Left lung (tissue), 14 donors: ENCODE measurements around the gene MSX2. TPM values are rescaled to one million over a fixed set of nuclear protein-coding genes. Genes with fewer than 3 reads are reported as not detected.
A peak's percentile ranks its signal among the peaks of the same experiment; 100 is the strongest.

Experiments
- ATAC-seq: fragments of 200-7000 bp; cut with Tn5 transposase; one replicate; pipeline ENCODE4 v1.9.1; 2020; ENCODE audit warnings: moderate library complexity
- DNase-seq, 4 donors: peaks; one replicate each; pipeline ENCODE4 v3.0.0-alpha.2; 2013 to 2020
- H3K27ac ChIP-seq, 2 donors: fragments of 200-600 bp; sonication (generic) in 1 of 2; one replicate each; pipeline versions ENCODE4 v1.5.0 to v1.8.0; 2020 to 2021
- H3K27me3 ChIP-seq, 2 donors: fragments of 200-600 bp; sonication (generic) in 1 of 2; one replicate each; pipeline versions ENCODE4 v1.5.0 to v1.8.0; 2020 to 2021
- H3K36me3 ChIP-seq, 2 donors: fragments of 200-600 bp; sonication (generic) in 1 of 2; one replicate each; pipeline versions ENCODE4 v1.5.0 to v1.8.0; 2020 to 2021
- H3K4me1 ChIP-seq, 2 donors: fragments of 200-600 bp; one replicate each; pipeline ENCODE4 v1.8.0; 2021
- H3K4me3 ChIP-seq, 2 donors: fragments of 200-600 bp; sonication (generic) in 1 of 2; one replicate each; pipeline versions ENCODE4 v1.5.0 to v1.8.0; 2020 to 2021; ENCODE audit warnings: mild to moderate bottlenecking in 1 of 2
- H3K9me3 ChIP-seq, 2 donors: fragments of 200-600 bp; sonication (generic) in 1 of 2; one replicate each; pipeline versions ENCODE4 v1.5.0 to v1.8.0; 2020 to 2021
- intact Hi-C, 2 donors: fragments of 100-400 bp; cut with DNase I; formaldehyde crosslinking; loops; one replicate each; pipeline versions ENCODE4 v1.11.2 to v1.14.2; 2022
- long read RNA-seq, 12 donors: library from polyadenylated mRNA in 2 of 12; unstranded in 2 of 12; transcript quantifications; one replicate each; pipeline ENCODE4 v2.0.0 and lab custom pipeline, GENCODE V29; 2019 to 2026
- polyA plus RNA-seq, 6 donors: library from polyadenylated mRNA; unstranded; fragments of 120-200 nt; gene quantifications; one replicate each; pipeline ENCODE4 v1.2.1, GENCODE V29; 2013; ENCODE audit not compliant: insufficient read length in 6 of 6
- total RNA-seq, 2 donors: library from RNA; stranded (reverse); fragmentation: NEBNext Ultra II Directional; extraction: Animal tissue kit (Norgen Biotek cat#: 25700); gene quantifications; one replicate each; pipeline ENCODE4 v1.2.1, GENCODE V29; 2021
- TF ChIP-seq, protein P1 (sequence below), 2 donors: fragments of 200-600 bp; sonication (generic) in 1 of 2; IDR thresholded peaks; one replicate each; pipeline versions ENCODE4 v1.5.0 to v1.8.0; 2021; ENCODE audit warnings: antibody characterized with exemption in 2 of 2
- donor health status: DM: no; HTN: yes; CAD: no.
- donor health status: DM: no; HTN: no; CAD: no.

MSX2 gene
- 1 to 10 TPM; 1.4 to 2.0 TPM for total RNA-seq
- polyA plus RNA-seq = 1 to 10 TPM in 4 of 6 donors, under 1 TPM in 2; 0.70 to 2.2 (median 1.2) TPM
- long read RNA-seq, donor 1 = 0 reads
- long read RNA-seq, donor 2, partial matches to known transcripts = 0 of 1 reads
- long read RNA-seq, donor 2, other reads (novel, unspliced or antisense) = 0 of 1 reads
- long read RNA-seq, donor 3, partial matches to known transcripts = 0 of 1 reads
- long read RNA-seq, donor 3, other reads (novel, unspliced or antisense) = 0 of 1 reads
- long read RNA-seq, donor 4 = 0 reads
- long read RNA-seq, donor 5, partial matches to known transcripts = 0 of 1 reads
- long read RNA-seq, donor 5, other reads (novel, unspliced or antisense) = 0 of 1 reads
- long read RNA-seq, donor 6 = 0 reads
- long read RNA-seq, donor 7, partial matches to known transcripts = 0 of 1 reads
- long read RNA-seq, donor 7, other reads (novel, unspliced or antisense) = 0 of 1 reads
- long read RNA-seq, donor 8, partial matches to known transcripts = 0 of 2 reads
- long read RNA-seq, donor 8, other reads (novel, unspliced or antisense) = 0 of 2 reads
- long read RNA-seq, donor 9 = 0 reads
- long read RNA-seq, donor 10, partial matches to known transcripts = 0 of 1 reads
- long read RNA-seq, donor 10, other reads (novel, unspliced or antisense) = 1 of 1 reads
- long read RNA-seq, donor 11, partial matches to known transcripts = 0 of 3 reads
- long read RNA-seq, donor 11, other reads (novel, unspliced or antisense) = 0 of 3 reads
- long read RNA-seq, donor 12, partial matches to known transcripts = 0 of 1 reads
- long read RNA-seq, donor 12, other reads (novel, unspliced or antisense) = 0 of 1 reads

DNA sequence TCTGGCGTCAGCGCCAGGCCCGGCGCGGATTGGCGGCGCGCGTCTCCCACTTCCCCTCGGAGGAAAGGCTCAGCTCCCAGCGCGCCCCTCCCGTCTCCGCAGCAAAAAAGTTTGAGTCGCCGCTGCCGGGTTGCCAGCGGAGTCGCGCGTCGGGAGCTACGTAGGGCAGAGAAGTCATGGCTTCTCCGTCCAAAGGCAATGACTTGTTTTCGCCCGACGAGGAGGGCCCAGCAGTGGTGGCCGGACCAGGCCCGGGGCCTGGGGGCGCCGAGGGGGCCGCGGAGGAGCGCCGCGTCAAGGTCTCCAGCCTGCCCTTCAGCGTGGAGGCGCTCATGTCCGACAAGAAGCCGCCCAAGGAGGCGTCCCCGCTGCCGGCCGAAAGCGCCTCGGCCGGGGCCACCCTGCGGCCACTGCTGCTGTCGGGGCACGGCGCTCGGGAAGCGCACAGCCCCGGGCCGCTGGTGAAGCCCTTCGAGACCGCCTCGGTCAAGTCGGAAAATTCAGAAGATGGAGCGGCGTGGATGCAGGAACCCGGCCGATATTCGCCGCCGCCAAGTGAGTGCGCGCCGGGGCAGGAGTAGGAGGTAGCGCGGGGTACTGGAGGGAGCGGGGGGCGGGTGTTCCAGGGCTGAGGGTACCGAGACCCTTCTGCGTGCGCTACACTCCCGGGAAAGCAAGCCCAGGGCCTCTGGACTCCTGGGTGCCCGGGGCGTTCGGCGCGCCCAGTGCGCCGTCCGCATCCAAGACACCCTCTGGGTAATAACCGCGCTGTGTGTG lies at the start of gene MSX2:
MSX2 (plus strand) TSS at position 99 of the 777 bp plus-strand sequence; CDS start at position 177, 78 bp downstream.
- no peak within 1 kb of the TSS for H3K27ac ChIP-seq
- ATAC-seq = peak; percentile 99
- H3K4me1 ChIP-seq = peaks cover 3 to 13% of the 10 kb centered on the region in 2 donors
- H3K27me3 ChIP-seq = peaks cover 68 to 98% of the 10 kb centered on the region in 2 donors
- intact Hi-C loops = no loop called here
- no peaks in the 10 kb centered on the region for H3K9me3 ChIP-seq
- H3K4me3 ChIP-seq = peak within 1 kb of the TSS; percentile 44 to 45
- H3K36me3 ChIP-seq = no peaks in the 10 kb centered on the region
- DNase-seq = peak; percentile 83 to 95 (median 88)
- TF ChIP-seq, protein P1, sequence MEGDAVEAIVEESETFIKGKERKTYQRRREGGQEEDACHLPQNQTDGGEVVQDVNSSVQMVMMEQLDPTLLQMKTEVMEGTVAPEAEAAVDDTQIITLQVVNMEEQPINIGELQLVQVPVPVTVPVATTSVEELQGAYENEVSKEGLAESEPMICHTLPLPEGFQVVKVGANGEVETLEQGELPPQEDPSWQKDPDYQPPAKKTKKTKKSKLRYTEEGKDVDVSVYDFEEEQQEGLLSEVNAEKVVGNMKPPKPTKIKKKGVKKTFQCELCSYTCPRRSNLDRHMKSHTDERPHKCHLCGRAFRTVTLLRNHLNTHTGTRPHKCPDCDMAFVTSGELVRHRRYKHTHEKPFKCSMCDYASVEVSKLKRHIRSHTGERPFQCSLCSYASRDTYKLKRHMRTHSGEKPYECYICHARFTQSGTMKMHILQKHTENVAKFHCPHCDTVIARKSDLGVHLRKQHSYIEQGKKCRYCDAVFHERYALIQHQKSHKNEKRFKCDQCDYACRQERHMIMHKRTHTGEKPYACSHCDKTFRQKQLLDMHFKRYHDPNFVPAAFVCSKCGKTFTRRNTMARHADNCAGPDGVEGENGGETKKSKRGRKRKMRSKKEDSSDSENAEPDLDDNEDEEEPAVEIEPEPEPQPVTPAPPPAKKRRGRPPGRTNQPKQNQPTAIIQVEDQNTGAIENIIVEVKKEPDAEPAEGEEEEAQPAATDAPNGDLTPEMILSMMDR (IDR thresholded peaks at IDR 0.05) = no peak

DNA sequence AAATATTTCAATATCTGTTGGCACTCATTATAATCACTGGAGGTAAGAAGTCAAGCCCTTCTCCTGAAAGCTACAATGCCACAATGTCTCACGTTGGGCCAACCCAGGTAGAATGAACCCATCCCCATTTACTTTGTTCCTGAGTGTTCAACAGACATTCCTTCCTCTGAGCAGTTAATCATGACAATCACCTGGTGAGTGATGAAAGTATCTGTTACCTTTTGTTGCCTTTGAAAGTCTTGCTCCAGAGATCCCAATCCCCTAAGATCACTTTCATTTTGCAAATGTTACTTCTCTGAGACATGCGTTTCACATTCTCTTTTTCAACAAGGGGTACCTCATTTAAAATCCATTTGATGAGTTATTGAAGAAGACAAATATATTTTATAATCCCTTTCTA lies 49.3 kb upstream of the MSX2 start:
- TF ChIP-seq, protein P1 (IDR thresholded peaks at IDR 0.05) = no peak
- H3K36me3 ChIP-seq = no peaks in the 10 kb centered on the region
- H3K4me1 ChIP-seq = no peaks in the 10 kb centered on the region
- no peaks in the 10 kb centered on the region for H3K9me3 ChIP-seq
- peaks cover 0 to 9% of the 10 kb centered on the region in 2 donors for H3K27me3 ChIP-seq
- DNase-seq (no peak), ATAC-seq (no peak)
- intact Hi-C loops = no loop called here
- no peak overlapping the region for H3K27ac ChIP-seq
- no peak overlapping the region for H3K4me3 ChIP-seq

DNA sequence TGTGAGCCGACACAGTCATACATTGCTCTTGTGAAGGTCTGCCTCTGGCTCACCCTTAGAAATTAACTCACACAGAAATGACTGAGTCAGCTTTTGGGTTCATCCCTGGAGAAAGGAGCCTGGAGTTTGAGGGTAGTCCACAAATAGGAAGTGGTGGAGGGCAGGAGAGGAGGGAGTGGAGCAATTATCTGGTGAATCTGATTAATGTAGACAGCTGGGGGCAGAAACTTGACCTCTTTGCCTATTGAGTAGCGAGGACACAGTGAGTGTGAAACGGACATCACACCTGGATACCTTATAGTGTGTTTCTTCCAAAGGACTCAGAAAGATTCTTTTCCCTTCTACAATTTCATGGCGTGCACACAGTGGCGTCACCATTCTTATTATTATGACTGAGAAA lies 48.5 kb upstream of the MSX2 start:
- peaks cover 0 to 13% of the 10 kb centered on the region in 2 donors for H3K27me3 ChIP-seq
- H3K4me1 ChIP-seq = no peaks in the 10 kb centered on the region
- H3K4me3 ChIP-seq = no peak overlapping the region
- no peaks in the 10 kb centered on the region for H3K36me3 ChIP-seq
- H3K27ac ChIP-seq = no peak overlapping the region
- TF ChIP-seq, protein P1 (IDR thresholded peaks at IDR 0.05) = no peak
- no peaks in the 10 kb centered on the region for H3K9me3 ChIP-seq
- DNase-seq (no peak), ATAC-seq (no peak)
- intact Hi-C loops = no loop called here

DNA sequence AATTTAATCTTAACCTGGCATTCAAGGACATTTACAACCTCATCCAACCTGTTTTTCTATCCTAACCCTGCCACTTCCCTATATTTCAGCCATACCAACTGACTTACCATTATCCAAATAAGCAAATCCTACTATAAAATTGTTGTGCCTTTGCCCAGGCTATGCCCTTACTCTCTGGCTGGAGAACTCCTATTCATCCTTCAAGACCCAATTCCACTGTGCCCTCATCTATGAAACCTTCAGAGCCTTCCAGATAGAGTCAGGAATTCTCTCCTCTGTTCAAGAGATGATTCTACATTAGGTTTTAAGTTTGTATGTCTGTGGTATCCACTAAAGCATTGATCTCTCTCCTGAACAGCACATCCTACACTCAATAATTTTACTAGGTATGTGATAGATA lies 46.3 kb upstream of the MSX2 start:
- intact Hi-C loops = no loop called here
- Histone ChIP-seq H3K27me3 (peaks cover 0 to 18% of the 10 kb centered on the region in 2 donors), H3K4me1 (no peaks in the 10 kb centered on the region), H3K36me3 (no peaks in the 10 kb centered on the region), H3K27ac (no peak overlapping the region), H3K4me3 (no peak overlapping the region), H3K9me3 (no peaks in the 10 kb centered on the region)
- DNase-seq (no peak), ATAC-seq (no peak)
- TF ChIP-seq, protein P1 (IDR thresholded peaks at IDR 0.05) = no peak
